Adrenal gland (tissue), 12 donors: ENCODE data around the gene RAD51B. TPM values are rescaled to one million over a fixed set of nuclear protein-coding genes. Genes with fewer than 3 reads are reported as not detected.

Source experiments
- DNase-seq, 7 donors: peaks; one replicate each; pipeline ENCODE4 v3.0.0-alpha.2; 2019 to 2020
- H3K27ac ChIP-seq, 5 donors: fragments of 200-600 bp; sonication (generic) in 4 of 5; 1 replicate in 3 of 5; 2 replicates in 2 of 5; pipeline versions ENCODE4 v1.5.1 to v1.8.0; 2016 to 2020; ENCODE audit warnings: mild to moderate bottlenecking in 1 of 5
- H3K27me3 ChIP-seq: fragments of 200-600 bp; 2 replicates; pipeline ENCODE4 v1.8.0; 2021
- H3K36me3 ChIP-seq, 2 donors: fragments of 200-600 bp; replicated peaks in 1 of 2; 1 replicate in 1 of 2; 2 replicates in 1 of 2; pipeline versions ENCODE4 v1.5.1 to v1.8.0; 2018 to 2022
- H3K4me1 ChIP-seq, 2 donors: fragments of 200-600 bp; replicated peaks in 1 of 2; 1 replicate in 1 of 2; 2 replicates in 1 of 2; pipeline versions ENCODE4 v1.5.1 to v1.8.0; 2018 to 2021
- H3K4me3 ChIP-seq, 4 donors: fragments of 200-600 bp; sonication (generic) in 3 of 4; one replicate each; pipeline ENCODE4 v1.5.1; 2016 to 2018
- H3K9me3 ChIP-seq, 3 donors: fragments of 200-600 bp; sonication (generic) in 1 of 3; replicated peaks in 1 of 3; 1 replicate in 2 of 3; 2 replicates in 1 of 3; pipeline versions ENCODE4 v1.5.1 to v1.8.0; 2016 to 2021
- CTCF ChIP-seq, 6 experiments: fragments of 450-650 bp in 4 of 6; fragments of 200-600 bp in 2 of 6; sonication (generic) in 1 of 6; IDR thresholded peaks; 1 replicate in 5 of 6; 2 replicates in 1 of 6; pipeline versions ENCODE4 v1.5.1 to v1.8.0; 2016 to 2021; ENCODE audit warnings: antibody characterized with exemption in 6 of 6, mild to moderate bottlenecking in 2 of 6, moderate library complexity in 1 of 6
- POLR2A ChIP-seq, 2 donors: fragments of 450-650 bp; IDR thresholded peaks; one replicate each; pipeline ENCODE4 v1.6.1; 2017; ENCODE audit warnings: antibody characterized with exemption in 2 of 2, mild to moderate bottlenecking in 2 of 2, moderate library complexity in 1 of 2
- WGBS, 4 donors: extraction: QIAGEN DNeasy Blood & Tissue Kit in 2 of 4; methylation state at CpG; one replicate each; pipeline versions ENCODE4 v1.1.5 to v1.1.7; 2013 to 2017; 5-methylcytosine and 5-hydroxymethylcytosine counted together
- intact Hi-C, 2 donors: fragments of 100-400 bp; cut with DNase I; formaldehyde crosslinking; loops; one replicate each; pipeline versions ENCODE4 v1.14.1 to v1.15.0; 2022 to 2023
- polyA plus RNA-seq, 3 donors: library from polyadenylated mRNA; stranded (reverse); fragments of 200-250 nt in 2 of 3; fragments of 350-450 nt in 1 of 3; fragmentation: Illumina TruSeq in 1 of 3; extraction: RNeasy Lipid Tissue Mini Kit (QIAGEN cat#74804) in 1 of 3; gene quantifications; one replicate each; pipeline ENCODE4 v1.2.3, GENCODE V29; 2013 to 2014
- total RNA-seq, 9 donors: library from RNA; depleted of rRNA in 4 of 9; stranded (reverse); fragments of >200 nt in 4 of 9; fragments of 120-200 nt in 1 of 9; fragmentation: NEBNext Ultra II Directional in 1 of 9; extraction: Animal tissue kit (Norgen Biotek cat#: 25700) in 1 of 9; gene quantifications; one replicate each; pipeline versions ENCODE4 v1.1.0 to v1.2.4, GENCODE V29; 2013 to 2023
- donor health status: healthy with polysubstance abuse.
- donor health status: Bipolar disorder and iron deficiency.
- donor health status: DM: yes; HTN: yes; CAD: no.
- donor health status: DM: no; HTN: no; CAD: no.
- donor health status: DM: no; HTN: no; CAD: no.
- donor health status: DM: yes; HTN: yes; CAD: no.

Gene RAD51B
- total and polyA plus RNA-seq, 12 donors = 2.3 to 24.6 (median 12.4) TPM

- DNase-seq = peak in 4 of 7 donors; percentile 21 to 53 (median 26)
- 78 to 89% (median 79%) methylated on average over 5 to 11 of the region's 11 CpGs for WGBS, 4 donors
- no peak overlapping the region for H3K4me3 ChIP-seq
- H3K27ac ChIP-seq = no peak overlapping the region
- H3K36me3 ChIP-seq = no peaks in the 10 kb centered on the region
- no peaks in the 10 kb centered on the region for H3K27me3 ChIP-seq
- H3K9me3 ChIP-seq = no peaks in the 10 kb centered on the region
- no peak for TF ChIP-seq POLR2A (IDR thresholded peaks at IDR 0.05)
- TF ChIP-seq CTCF (IDR thresholded peaks at IDR 0.05) = no peak
- intact Hi-C loops = no loop called here
- peaks cover 0 to 12% of the 10 kb centered on the region in 2 donors for H3K4me1 ChIP-seq
Measured at GRCh38 chr14:68283378-68284123, 464.0 kb downstream of the RAD51B start.

- intact Hi-C loops = no loop called here
- Histone ChIP-seq H3K27me3 (no peaks in the 10 kb centered on the region), H3K9me3 (no peaks in the 10 kb centered on the region), H3K4me3 (no peak overlapping the region), H3K36me3 (no peaks in the 10 kb centered on the region), H3K4me1 (peaks cover 0 to 6% of the 10 kb centered on the region in 2 donors), H3K27ac (no peak overlapping the region)
- no peak for TF ChIP-seq CTCF (IDR thresholded peaks at IDR 0.05)
- TF ChIP-seq POLR2A (IDR thresholded peaks at IDR 0.05) = no peak
- no peak for DNase-seq
Measured at GRCh38 chr14:68284333-68284732, 464.8 kb downstream of the RAD51B start.

GRCh38 chr14:68284834-68285233 is 465.3 kb downstream of the RAD51B start:
- no peak overlapping the region for H3K4me3 ChIP-seq
- WGBS, 4 donors = 87 to 94% (median 92%) methylated on average over 6 of the region's 6 CpGs
- no peaks in the 10 kb centered on the region for H3K36me3 ChIP-seq
- intact Hi-C loops = no loop called here
- H3K9me3 ChIP-seq = no peaks in the 10 kb centered on the region
- no peaks in the 10 kb centered on the region for H3K27me3 ChIP-seq
- H3K27ac ChIP-seq = peak overlapping the region in 2 of 5 donors; percentile 36 to 62
- peaks cover 0 to 6% of the 10 kb centered on the region in 2 donors for H3K4me1 ChIP-seq
- no peak for DNase-seq
- TF ChIP-seq POLR2A (IDR thresholded peaks at IDR 0.05) (no peak), CTCF (IDR thresholded peaks at IDR 0.05) (no peak)

- Histone ChIP-seq H3K4me3 (no peak overlapping the region), H3K27me3 (no peaks in the 10 kb centered on the region), H3K4me1 (peaks cover 0 to 6% of the 10 kb centered on the region in 2 donors), H3K9me3 (no peaks in the 10 kb centered on the region), H3K27ac (peak overlapping the region in 2 of 5 donors; percentile 36 to 62), H3K36me3 (no peaks in the 10 kb centered on the region)
- DNase-seq = no peak
- TF ChIP-seq POLR2A (IDR thresholded peaks at IDR 0.05) = no peak
- TF ChIP-seq CTCF (IDR thresholded peaks at IDR 0.05) = no peak
- 82 to 88% (median 84%) methylated on average over 11 of the region's 11 CpGs for WGBS, 4 donors
- intact Hi-C loops = no loop called here
Measured at GRCh38 chr14:68285421-68286179, 466.0 kb downstream of the RAD51B start.
